DOHH2 (cell line): ENCODE data around the gene TIMM17A.

Source experiments
- EZH2phosphoT487 ChIP-seq: fragments of 200-600 bp; sonication (generic); IDR thresholded peaks from 2 replicates; pipeline ENCODE4 v1.6.1; 2017; ENCODE audit warnings: borderline replicate concordance, mild to moderate bottlenecking, antibody characterized with exemption, low read length, moderate library complexity, mixed read lengths
- TF ChIP-seq, protein P1 (sequence below): fragments of 200-600 bp; sonication (generic); IDR thresholded peaks from one replicate; pipeline ENCODE4 v1.5.1; 2014; ENCODE audit warnings: antibody characterized with exemption, mild to moderate bottlenecking, low read depth, low read length; ENCODE audit not compliant: poor library complexity, severe bottlenecking

GRCh38 chr1:201955729-201956143, 433 bp downstream of the TIMM17A start:
- TF ChIP-seq, protein P1, sequence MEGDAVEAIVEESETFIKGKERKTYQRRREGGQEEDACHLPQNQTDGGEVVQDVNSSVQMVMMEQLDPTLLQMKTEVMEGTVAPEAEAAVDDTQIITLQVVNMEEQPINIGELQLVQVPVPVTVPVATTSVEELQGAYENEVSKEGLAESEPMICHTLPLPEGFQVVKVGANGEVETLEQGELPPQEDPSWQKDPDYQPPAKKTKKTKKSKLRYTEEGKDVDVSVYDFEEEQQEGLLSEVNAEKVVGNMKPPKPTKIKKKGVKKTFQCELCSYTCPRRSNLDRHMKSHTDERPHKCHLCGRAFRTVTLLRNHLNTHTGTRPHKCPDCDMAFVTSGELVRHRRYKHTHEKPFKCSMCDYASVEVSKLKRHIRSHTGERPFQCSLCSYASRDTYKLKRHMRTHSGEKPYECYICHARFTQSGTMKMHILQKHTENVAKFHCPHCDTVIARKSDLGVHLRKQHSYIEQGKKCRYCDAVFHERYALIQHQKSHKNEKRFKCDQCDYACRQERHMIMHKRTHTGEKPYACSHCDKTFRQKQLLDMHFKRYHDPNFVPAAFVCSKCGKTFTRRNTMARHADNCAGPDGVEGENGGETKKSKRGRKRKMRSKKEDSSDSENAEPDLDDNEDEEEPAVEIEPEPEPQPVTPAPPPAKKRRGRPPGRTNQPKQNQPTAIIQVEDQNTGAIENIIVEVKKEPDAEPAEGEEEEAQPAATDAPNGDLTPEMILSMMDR: no peak
- TF ChIP-seq EZH2phosphoT487: no peak
